TTC549 (cell line): ENCODE data around the gene TMIGD2.
"Not testable (repeated sequence)": the region's sequence is repeated elsewhere in the genome, so short reads cannot be mapped to it uniquely, and the experiment has no call there.

Experiments
- FAIRE-seq: peaks from 2 replicates; lab custom pipeline; 2012; peaks lifted over from hg19 to GRCh38; lab: Jason Lieb, UNC

TMIGD2 gene

DNA sequence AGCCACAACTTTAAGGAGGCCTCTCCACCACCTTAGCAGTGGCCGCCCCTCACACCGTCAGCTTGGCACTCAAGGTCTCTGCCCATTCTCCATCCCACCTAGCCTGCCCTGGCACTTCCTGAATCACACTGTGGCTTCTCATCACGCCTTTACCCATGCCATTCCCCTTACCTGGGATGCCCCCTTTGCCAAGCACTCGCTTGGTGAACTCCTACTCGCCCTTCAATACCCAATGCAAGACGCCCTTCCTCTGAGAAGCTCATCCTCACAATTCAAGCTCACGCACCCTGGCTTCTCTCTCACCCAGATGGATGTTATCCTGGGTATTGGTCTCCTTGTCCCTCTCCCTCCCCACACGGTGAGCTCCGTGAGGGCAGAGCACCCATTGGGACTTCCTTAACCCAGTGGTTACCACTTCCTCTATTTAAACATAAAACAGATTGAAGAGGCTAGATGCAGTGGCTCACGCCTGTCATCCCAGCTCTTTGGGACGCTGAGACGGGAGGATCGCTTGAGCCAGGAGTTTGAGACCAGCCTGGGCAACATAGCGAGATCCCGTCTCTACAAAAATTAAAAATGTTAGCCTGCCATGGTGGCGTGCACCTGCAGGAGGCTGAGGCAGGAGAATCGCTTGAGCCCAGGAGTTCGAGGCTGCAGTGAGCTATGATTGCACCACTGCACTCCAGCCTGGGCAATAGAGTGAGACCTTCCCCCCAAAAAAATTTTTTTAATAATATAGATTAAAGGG, 35.8 kb downstream of the TMIGD2 start:
- FAIRE-seq = no peak

GRCh38 chr19:4264812-4265211, 37.4 kb downstream of the TMIGD2 start:
- no peak for FAIRE-seq

- no peak for FAIRE-seq
Observed at GRCh38 chr19:4260613-4261191, 41.5 kb downstream of the TMIGD2 start.

DNA sequence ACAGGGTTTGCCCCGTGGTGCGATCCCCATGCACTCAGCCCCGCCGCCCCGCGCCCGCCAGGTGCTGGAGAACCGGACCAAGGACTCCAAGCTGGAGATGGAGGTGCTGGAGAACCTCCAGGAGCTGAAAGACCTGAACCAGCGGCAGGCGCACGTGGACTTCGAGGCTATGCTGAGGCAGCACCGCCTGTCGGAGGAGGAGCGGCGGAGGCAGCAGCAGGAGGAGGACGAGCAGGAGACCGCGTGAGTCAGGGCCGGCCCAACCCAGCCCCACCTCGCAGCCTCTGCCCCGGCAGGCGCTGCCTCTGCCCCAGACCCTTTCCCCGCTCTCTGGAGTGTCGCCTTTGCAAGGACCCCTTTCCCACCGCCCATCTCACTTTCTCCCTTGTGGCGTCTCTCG, 44.0 kb downstream of the TMIGD2 start:
- no peak for FAIRE-seq

GRCh38 chr19:4257025-4257424, 45.2 kb downstream of the TMIGD2 start:
- FAIRE-seq = no peak

DNA sequence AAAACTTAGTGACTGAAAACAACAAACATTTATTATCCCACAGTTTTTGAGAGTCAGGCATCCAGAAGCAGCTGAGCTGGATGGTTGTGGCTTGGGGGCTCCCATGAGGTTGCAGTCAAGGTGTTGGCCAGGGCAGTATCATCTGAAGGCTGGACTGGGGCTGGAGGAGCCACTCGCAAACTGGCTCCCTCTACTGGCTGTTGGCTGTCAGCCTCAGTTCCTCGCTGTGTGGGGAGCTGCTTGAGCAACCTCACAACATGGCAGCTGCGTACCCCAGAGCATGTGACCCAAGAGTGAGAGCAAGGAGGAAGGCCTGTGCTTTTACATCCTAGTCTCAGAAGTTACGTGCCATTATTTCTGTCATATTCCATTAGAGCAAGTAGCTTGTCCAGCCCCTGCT, 45.6 kb downstream of the TMIGD2 start:
- no peak for FAIRE-seq

DNA sequence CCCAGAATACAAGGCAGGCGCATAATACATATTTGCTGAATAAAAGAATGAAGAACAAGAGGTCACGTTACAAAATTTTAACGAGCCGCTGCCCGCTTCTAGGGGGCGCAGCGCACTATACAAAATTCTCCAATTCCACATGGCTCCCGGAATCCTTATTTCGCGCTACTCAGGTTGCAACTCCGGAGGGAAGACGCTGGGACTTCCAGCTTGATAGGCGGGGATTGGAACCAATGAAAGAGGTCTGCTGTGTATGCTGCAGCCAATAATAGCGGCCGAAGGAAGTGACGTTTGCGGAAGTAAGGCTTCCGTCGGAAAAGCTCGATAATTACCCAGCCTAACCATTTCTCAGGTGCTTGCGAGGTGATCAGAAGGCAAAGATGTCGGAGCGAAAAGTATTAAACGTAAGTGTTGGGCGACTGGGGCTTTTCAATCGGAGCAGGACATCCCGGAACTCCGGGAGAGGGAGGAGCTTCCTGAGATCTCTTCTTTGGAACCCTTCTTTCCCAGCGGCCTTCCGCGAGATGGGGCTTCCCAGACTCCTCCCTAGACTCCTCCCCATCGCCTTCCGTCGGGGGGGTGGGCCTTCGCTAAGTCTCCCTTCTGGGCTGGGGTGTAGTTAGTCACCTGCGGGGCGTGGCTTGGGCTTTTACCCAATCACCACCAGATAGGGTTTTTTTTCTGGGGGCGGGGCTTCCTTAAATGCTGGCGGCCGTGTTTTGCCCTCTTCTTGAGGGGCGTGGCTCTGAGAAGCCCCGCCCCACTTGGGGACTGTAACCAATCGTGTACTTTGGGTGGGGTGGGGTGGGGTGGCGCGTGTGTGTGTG, 55.2 kb downstream of the TMIGD2 start, which contains the start of gene YJU2:
Gene YJU2 (plus strand): TSS at position 314 of the 827 bp plus-strand sequence. CDS start 67 bp downstream, at position 381.
- peak; percentile 85 for FAIRE-seq

DNA sequence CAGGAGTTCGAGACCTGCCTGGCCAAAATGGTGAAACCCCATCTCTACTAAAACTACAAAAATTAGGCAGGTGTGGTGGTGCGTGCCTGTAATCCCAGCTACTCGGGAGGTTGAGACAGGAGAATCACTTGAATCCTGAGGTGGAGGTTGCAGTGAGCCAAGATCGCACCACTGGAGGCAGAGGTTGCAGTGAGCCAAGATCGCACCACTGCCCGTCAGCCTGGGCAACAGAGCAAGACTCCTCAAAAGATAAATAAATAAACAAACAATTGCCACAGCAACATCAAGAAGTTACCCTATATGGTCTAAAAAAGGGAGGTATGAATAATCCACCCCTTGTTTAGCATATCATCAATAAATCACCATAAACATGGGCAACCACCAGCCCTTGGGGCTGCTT, 56.3 kb downstream of the TMIGD2 start:
- FAIRE-seq = not testable (repeated sequence)
